Osteocyte (in vitro differentiated cells): Measurements from ENCODE around the gene CRYGD. TPM values are rescaled to one million over a fixed set of nuclear protein-coding genes. Genes with fewer than 3 reads are reported as not detected.

Experiments used
- DNase-seq: peaks from one replicate; pipeline ENCODE4 v3.0.0; 2021; ENCODE audit warnings: mixed read lengths; ENCODE audit not compliant: unreplicated experiment; ENCODE audit errors: extremely low spot score
- H3K27ac Mint-ChIP-seq: one replicate; pipeline ENCODE4 v1.8.0; 2021; ENCODE audit warnings: mild to moderate bottlenecking, mixed read lengths; ENCODE audit not compliant: unreplicated experiment
- H3K27me3 Mint-ChIP-seq: one replicate; pipeline ENCODE4 v1.8.0; 2021; ENCODE audit warnings: mixed read lengths; ENCODE audit not compliant: unreplicated experiment
- H3K36me3 Mint-ChIP-seq: one replicate; pipeline ENCODE4 v1.8.0; 2021; ENCODE audit warnings: mixed read lengths; ENCODE audit not compliant: unreplicated experiment
- H3K4me1 Mint-ChIP-seq: one replicate; pipeline ENCODE4 v1.8.0; 2021; ENCODE audit warnings: mixed read lengths; ENCODE audit not compliant: unreplicated experiment
- H3K4me3 Mint-ChIP-seq: one replicate; pipeline ENCODE4 v1.8.0; 2021; ENCODE audit warnings: mild to moderate bottlenecking, moderate library complexity, mixed read lengths; ENCODE audit not compliant: unreplicated experiment
- H3K9me3 Mint-ChIP-seq: one replicate; pipeline ENCODE4 v1.8.0; 2021; ENCODE audit warnings: mixed read lengths; ENCODE audit not compliant: unreplicated experiment
- CTCF ChIP-seq: fragments of 200-600 bp; sonication (generic); IDR thresholded peaks from 2 replicates; pipeline ENCODE4 v1.5.0; 2021; ENCODE audit warnings: antibody characterized with exemption, mild to moderate bottlenecking, moderate library complexity
- total RNA-seq: library from RNA; stranded (reverse); gene quantifications from 2 replicates; pipeline ENCODE4 v1.2.1, GENCODE V29; 2021

Gene CRYGD
- total RNA-seq, 1 donor from 2014 or later, result not detected

DNA sequence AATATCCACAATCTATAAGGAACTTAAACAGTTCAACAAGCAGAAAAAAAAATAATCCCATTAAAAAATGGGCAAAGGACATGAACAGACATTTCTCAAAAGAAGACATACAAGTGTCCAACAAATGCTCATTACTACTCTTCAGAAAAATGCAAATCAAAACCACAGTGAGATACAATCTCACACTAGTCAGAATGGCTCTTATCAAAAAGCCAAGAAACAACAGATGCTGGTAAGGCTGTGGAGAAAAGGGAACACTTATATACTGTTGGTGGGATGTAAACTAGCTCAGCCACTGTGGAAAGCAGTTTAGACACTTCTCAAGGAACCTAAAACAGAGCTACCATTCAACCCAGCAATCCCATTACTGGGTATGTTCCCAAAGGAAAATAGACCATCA lies 28.8 kb upstream of the CRYGD start:
- H3K9me3 Mint-ChIP-seq, result no peaks in the 10 kb centered on the region
- H3K27me3 Mint-ChIP-seq, result peaks cover 14% of the 10 kb centered on the region
- no peak for DNase-seq
- no peak for TF ChIP-seq CTCF
- H3K36me3 Mint-ChIP-seq, result no peaks in the 10 kb centered on the region
- no peak overlapping the region for H3K27ac Mint-ChIP-seq
- no peaks in the 10 kb centered on the region for H3K4me1 Mint-ChIP-seq
- no peak overlapping the region for H3K4me3 Mint-ChIP-seq

DNA sequence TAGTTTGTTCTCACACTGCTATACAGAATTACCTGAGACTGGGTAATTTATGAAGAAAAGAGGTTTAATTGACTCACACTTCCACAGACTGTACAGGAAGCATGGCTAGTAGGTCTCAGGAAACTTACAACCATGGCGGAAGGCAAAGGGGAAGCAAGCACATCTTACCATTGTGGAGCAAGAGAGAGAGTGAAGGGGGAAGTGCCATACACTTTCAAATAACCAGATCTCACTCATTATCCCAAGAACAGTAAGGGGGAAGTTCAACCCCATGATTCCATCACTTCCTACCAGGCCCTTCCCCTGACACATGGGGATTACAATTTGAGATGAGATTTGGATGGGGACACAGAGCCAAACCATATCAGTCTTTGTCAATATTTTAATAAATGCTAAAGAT lies 26.6 kb upstream of the CRYGD start:
- no peak overlapping the region for H3K4me3 Mint-ChIP-seq
- no peaks in the 10 kb centered on the region for H3K36me3 Mint-ChIP-seq
- peaks cover 13% of the 10 kb centered on the region for H3K27me3 Mint-ChIP-seq
- H3K27ac Mint-ChIP-seq, result no peak overlapping the region
- DNase-seq, result no peak
- TF ChIP-seq CTCF, result no peak
- no peaks in the 10 kb centered on the region for H3K4me1 Mint-ChIP-seq
- no peaks in the 10 kb centered on the region for H3K9me3 Mint-ChIP-seq

DNA sequence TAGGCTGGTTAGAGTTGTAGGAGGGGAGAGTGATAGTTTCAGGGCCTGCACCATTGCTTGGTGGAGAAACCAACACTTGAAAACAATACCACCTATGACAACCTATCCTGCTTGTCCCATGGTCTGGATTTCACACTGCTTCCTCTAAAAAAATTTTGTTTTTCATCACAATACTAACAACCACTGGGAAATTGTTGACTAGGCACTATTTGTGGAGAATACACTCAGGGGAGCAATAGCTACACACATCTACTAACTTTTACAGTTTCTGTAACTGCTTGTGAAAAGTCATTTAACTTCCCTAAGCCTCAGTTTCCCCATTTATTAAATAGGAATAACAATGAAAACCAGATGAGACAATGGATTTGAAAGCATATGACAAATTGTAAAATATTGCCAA lies 25.8 kb upstream of the CRYGD start:
- Mint-ChIP-seq H3K9me3 (no peaks in the 10 kb centered on the region), H3K4me3 (no peak overlapping the region), H3K27ac (no peak overlapping the region), H3K36me3 (no peaks in the 10 kb centered on the region), H3K27me3 (peaks cover 10% of the 10 kb centered on the region), H3K4me1 (no peaks in the 10 kb centered on the region)
- DNase-seq, result no peak
- no peak for TF ChIP-seq CTCF

GRCh38 chr2:208148803-208149202 lies 24.5 kb upstream of the CRYGD start:
- no peak for TF ChIP-seq CTCF
- no peak overlapping the region for H3K4me3 Mint-ChIP-seq
- peaks cover 10% of the 10 kb centered on the region for H3K27me3 Mint-ChIP-seq
- DNase-seq, result no peak
- H3K9me3 Mint-ChIP-seq, result no peaks in the 10 kb centered on the region
- no peaks in the 10 kb centered on the region for H3K36me3 Mint-ChIP-seq
- H3K27ac Mint-ChIP-seq, result no peak overlapping the region
- no peaks in the 10 kb centered on the region for H3K4me1 Mint-ChIP-seq

DNA sequence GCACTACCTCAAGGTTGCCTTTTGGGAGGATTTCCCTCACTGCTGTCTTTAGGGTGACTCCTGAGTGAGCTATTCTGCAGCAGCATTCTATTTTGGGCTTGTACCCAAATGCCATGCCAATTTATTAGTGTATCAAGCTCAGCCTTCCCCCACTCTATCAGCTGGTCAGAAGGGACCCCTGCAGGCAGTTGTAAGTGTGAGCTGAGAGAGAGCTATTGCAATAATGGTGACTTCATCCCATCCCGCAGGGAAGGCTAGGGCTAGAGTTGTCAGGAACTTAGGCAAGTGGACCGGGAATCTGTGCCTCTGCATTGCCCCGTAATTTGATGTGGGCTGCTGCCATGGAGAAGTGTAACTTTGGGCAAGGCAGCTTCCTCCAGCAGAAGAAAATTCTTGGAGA lies 23.4 kb upstream of the CRYGD start:
- H3K27me3 Mint-ChIP-seq, result peaks cover 10% of the 10 kb centered on the region
- no peaks in the 10 kb centered on the region for H3K4me1 Mint-ChIP-seq
- H3K36me3 Mint-ChIP-seq, result no peaks in the 10 kb centered on the region
- no peak for DNase-seq
- no peak overlapping the region for H3K4me3 Mint-ChIP-seq
- no peaks in the 10 kb centered on the region for H3K9me3 Mint-ChIP-seq
- H3K27ac Mint-ChIP-seq, result no peak overlapping the region
- TF ChIP-seq CTCF, result no peak
